Effector memory CD8-positive, alpha-beta T cell (primary cell): ENCODE data around the gene UHRF1.

Experiments
- ATAC-seq: fragments of 150-1000 bp; cut with Tn5 transposase; replicated peaks from 2 replicates; pipeline ENCODE4 v1.10.0; 2021; ENCODE audit warnings: mild to moderate bottlenecking, moderate library complexity
- DNase-seq, 3 experiments: peaks; one replicate each; pipeline ENCODE4 v3.0.0; 2021
- H3K27ac Mint-ChIP-seq, 2 donors: one replicate each; pipeline ENCODE4 v1.8.0; 2022; ENCODE audit warnings: mild to moderate bottlenecking in 2 of 2, mixed read lengths in 2 of 2, moderate library complexity in 2 of 2
- H3K27me3 Mint-ChIP-seq, 2 donors: one replicate each; pipeline ENCODE4 v1.8.0; 2022; ENCODE audit warnings: mixed read lengths in 2 of 2
- H3K36me3 Mint-ChIP-seq: one replicate; pipeline ENCODE4 v1.8.0; 2022; ENCODE audit warnings: mild to moderate bottlenecking, moderate library complexity, mixed read lengths; ENCODE audit not compliant: insufficient read depth
- H3K4me1 Mint-ChIP-seq, 2 donors: one replicate each; pipeline ENCODE4 v1.8.0; 2022; ENCODE audit warnings: low read depth in 2 of 2, mixed read lengths in 2 of 2
- H3K4me3 Mint-ChIP-seq, 2 donors: one replicate each; pipeline ENCODE4 v1.8.0; 2022; ENCODE audit warnings: mild to moderate bottlenecking in 2 of 2, mixed read lengths in 2 of 2, moderate library complexity in 2 of 2
- H3K9me3 Mint-ChIP-seq, 2 donors: one replicate each; pipeline ENCODE4 v1.8.0; 2022; ENCODE audit warnings: mixed read lengths in 2 of 2

UHRF1 gene

GRCh38 chr19:4965061-4965460 is 55.8 kb downstream of the UHRF1 start:
- no peaks in the 10 kb centered on the region for H3K27me3 Mint-ChIP-seq
- H3K4me3 Mint-ChIP-seq: no peak overlapping the region
- peaks cover 14% of the 10 kb centered on the region for H3K36me3 Mint-ChIP-seq
- H3K27ac Mint-ChIP-seq: no peak overlapping the region
- no peaks in the 10 kb centered on the region for H3K9me3 Mint-ChIP-seq
- ATAC-seq (no peak), DNase-seq (no peak)
- peaks cover 8 to 9% of the 10 kb centered on the region in 2 donors for H3K4me1 Mint-ChIP-seq

DNA sequence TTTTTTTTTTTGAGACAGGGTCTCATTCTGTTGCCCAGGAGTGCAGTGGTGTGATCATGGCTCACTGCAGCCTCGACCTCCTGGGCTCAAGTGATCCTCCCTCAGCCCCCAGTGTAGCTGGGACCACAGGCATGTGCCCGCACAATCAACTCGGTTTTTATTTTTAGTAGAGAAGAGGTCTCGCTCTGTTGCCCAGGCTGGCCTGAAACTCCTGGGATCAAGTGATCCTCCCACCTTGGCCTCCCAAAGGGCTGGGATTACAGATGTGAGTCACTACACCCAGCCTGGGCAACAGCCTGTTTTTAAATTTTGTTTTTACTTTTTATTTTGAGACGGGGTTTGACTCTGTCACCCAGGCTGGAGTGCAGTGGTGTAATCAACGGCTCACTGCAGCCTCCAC is 57.3 kb downstream of the UHRF1 start:
- ATAC-seq (no peak), DNase-seq (no peak)
- no peak overlapping the region for H3K4me3 Mint-ChIP-seq
- H3K27me3 Mint-ChIP-seq: no peaks in the 10 kb centered on the region
- H3K9me3 Mint-ChIP-seq: no peaks in the 10 kb centered on the region
- H3K36me3 Mint-ChIP-seq: peaks cover 22% of the 10 kb centered on the region
- H3K4me1 Mint-ChIP-seq: peaks cover 24% of the 10 kb centered on the region in 2 donors
- peak overlapping the region in 1 of 2 donors; percentile 33 for H3K27ac Mint-ChIP-seq

DNA sequence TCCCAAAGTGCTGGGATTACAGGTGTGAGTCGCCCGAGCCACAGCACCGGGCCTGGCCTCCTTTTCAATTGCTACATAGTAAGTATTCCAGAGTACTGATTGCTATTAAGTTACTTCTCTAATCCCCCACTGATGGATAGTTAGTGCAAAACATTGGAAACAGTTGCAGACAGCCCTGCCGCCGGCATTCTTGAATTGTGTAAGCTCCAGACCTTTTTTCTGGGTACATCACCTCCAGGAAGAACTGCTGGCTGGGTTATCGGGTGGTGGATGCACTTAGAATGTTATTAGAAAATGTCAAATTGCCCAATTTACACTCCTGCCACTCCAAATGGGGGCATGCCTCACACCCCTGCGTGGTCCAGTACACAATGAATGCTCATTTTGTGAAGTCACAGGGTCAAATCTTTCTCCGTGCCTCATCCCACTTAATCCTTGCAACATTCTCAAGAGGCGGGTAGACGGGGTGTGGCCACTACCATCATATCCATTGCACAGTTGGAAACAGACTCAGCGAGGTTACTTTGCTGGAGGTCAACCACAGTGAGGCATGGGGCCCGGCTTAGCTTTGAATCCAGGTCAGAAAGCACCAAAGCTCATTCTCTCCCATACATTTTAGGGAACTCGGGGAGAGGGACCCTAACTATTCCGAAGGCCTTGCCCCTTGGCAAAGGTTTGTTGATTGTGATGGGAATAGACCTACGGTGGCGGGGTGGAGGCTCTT is 58.6 kb downstream of the UHRF1 start:
- Mint-ChIP-seq H3K27ac (peak overlapping the region; percentile 86 to 88), H3K36me3 (peaks cover 26% of the 10 kb centered on the region), H3K4me3 (peak overlapping the region; percentile 79 to 80), H3K9me3 (no peaks in the 10 kb centered on the region), H3K4me1 (peaks cover 26 to 34% of the 10 kb centered on the region in 2 donors), H3K27me3 (no peaks in the 10 kb centered on the region)
- DNase-seq: no peak
- ATAC-seq: no peak

DNA sequence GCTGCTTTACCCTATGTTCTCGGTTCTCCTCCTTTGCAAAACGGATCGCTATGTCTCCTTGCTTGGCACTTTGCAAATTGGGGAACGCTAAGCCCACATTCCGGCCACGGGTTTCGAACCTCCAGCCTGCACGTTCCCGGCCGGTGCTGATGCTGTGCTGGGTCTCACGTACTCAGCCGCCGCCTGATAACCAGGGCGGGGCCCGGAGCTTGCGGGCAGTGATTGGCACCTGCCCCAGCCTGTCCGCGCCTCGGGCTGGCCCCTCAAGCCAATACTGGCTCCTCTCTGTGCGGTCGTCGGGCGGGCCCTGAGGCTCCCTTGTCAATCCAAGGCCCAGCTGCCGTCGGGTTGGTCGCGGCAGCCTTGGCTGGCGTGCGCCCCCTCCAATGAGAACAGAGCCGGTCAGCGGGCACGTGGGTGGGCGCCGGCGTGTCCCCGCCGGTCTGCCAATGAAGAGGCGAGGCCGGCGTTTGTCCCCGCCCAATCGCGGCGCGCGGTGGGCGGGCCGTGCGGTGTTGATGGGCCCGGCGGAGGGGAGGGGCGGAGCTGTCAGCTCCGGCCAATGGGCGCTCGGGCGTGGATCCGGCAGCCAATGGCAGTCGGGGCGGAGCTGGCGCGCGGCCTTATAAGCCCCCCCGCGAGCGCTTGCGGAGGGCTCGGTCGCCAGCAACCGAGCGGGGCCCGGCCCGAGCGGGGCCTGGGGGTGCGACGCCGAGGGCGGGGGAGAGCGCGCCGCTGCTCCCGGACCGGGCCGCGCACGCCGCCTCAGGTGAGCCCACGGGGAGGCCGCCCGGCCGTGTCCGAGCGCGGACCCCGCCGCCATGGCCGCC is 59.4 kb downstream of the UHRF1 start, which contains the start of gene KDM4B:
TSS of gene KDM4B (plus strand) at position 652 of the 830 bp plus-strand sequence. CDS start 63,778 bp downstream, outside the sequence.
- no peaks in the 10 kb centered on the region for H3K27me3 Mint-ChIP-seq
- peaks cover 26% of the 10 kb centered on the region for H3K36me3 Mint-ChIP-seq
- ATAC-seq (peak; percentile 90), DNase-seq (peak; percentile 97 to 99 (median 97))
- peaks cover 26 to 35% of the 10 kb centered on the region in 2 donors for H3K4me1 Mint-ChIP-seq
- peak within 1 kb of the TSS; percentile 89 to 91 for H3K4me3 Mint-ChIP-seq
- H3K9me3 Mint-ChIP-seq: no peaks in the 10 kb centered on the region
- H3K27ac Mint-ChIP-seq: peak within 1 kb of the TSS; percentile 88 to 92

- peak overlapping the region; percentile 86 to 92 for H3K27ac Mint-ChIP-seq
- H3K27me3 Mint-ChIP-seq: no peaks in the 10 kb centered on the region
- DNase-seq (no peak), ATAC-seq (no peak)
- H3K4me1 Mint-ChIP-seq: peaks cover 26 to 35% of the 10 kb centered on the region in 2 donors
- H3K4me3 Mint-ChIP-seq: peak overlapping the region; percentile 89 to 91
- H3K36me3 Mint-ChIP-seq: peaks cover 26% of the 10 kb centered on the region
- H3K9me3 Mint-ChIP-seq: no peaks in the 10 kb centered on the region
Measured at GRCh38 chr19:4969292-4969771, 60.0 kb downstream of the UHRF1 start.

DNA sequence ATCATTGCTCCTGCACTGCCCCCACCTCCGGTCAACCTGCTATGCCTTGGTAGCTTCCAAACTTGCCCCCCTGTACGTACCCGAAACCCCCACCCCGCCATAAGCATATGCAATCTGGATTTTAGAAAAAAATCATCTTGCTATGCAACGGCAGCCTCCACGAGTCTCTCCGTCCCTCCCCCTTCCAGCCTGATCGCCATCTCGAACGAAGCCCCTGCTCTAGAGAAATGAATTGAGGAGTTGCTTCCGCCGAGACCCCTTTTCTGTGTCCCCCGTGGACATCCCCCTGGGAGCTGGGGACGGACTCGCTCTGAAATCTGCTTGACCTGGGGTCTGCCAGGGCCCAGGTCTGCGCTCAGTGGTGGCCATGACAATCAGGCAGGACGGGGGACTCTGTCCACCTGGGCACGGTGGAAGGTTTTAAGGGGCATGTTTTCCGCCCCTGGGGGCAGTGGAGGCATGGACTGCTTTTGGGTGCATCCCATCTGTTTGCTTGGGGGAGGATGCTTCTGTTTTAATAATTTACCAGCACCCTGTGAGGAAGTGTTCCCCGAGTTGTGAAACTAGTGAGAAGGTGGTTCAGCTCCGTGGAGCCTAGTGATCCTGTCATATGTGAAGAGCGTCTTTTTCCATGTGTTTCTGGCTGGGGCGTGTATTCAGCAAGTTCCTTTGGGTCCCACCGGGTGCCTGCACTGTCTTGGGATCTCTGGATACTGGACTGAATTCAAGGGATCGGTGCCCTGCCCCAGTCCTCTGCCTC is 60.7 kb downstream of the UHRF1 start:
- ATAC-seq: no peak
- Mint-ChIP-seq H3K27ac (peak overlapping the region; percentile 86 to 92), H3K4me1 (peaks cover 30 to 35% of the 10 kb centered on the region in 2 donors)

DNA sequence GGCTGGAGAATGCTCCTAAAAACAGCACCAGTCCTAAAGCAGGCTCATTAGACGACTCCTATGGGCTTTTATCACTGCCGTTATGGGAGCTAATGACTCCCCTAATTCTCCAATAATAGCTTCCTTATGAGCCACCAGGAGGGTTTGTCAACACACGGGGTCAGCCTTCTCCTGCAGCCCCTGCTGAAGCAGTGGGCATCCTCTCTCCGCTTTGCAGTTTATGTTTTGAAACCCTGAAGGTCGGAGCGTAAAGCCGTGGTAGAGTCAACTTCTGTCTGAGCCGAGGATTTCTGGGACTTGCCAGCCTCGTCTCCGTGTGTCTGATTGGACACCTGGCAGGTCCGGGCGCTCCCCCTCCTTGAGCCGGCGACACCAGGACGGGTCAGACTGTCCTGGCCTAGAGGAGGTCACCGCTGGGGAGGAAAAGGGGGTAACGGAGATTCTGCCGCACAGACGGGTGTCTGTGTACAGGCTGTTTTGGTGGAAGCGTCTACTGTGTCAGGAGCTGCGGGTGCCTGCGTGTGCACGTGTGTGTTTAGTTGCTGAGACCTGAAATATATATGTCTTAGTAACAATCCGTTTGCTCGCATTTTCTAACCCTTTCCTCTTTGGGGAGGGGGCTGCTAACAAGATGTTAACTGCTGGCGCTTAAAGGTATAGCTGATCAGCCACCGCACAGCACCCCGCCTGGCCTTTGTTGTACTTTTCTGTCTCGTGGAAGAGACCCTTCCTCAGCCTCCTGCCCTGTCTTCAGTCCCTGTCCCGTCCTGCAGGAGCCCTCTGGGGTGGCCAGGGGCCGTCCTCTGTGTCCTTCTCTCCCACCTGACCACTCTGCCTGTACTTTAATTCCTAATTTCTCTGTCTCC is 61.5 kb downstream of the UHRF1 start:
- peak overlapping the region; percentile 86 to 92 for H3K27ac Mint-ChIP-seq
- no peaks in the 10 kb centered on the region for H3K27me3 Mint-ChIP-seq
- no peaks in the 10 kb centered on the region for H3K9me3 Mint-ChIP-seq
- peaks cover 33 to 40% of the 10 kb centered on the region in 2 donors for H3K4me1 Mint-ChIP-seq
- DNase-seq (no peak), ATAC-seq (no peak)
- peaks cover 30% of the 10 kb centered on the region for H3K36me3 Mint-ChIP-seq
- H3K4me3 Mint-ChIP-seq: peak overlapping the region; percentile 89 to 91

More for the DNA sequence above, 60.7 kb downstream of the UHRF1 start:
- Mint-ChIP-seq H3K4me3 (peak overlapping the region; percentile 89 to 91), H3K9me3 (no peaks in the 10 kb centered on the region), H3K36me3 (peaks cover 26% of the 10 kb centered on the region), H3K27me3 (no peaks in the 10 kb centered on the region)
- DNase-seq: no peak

DNA sequence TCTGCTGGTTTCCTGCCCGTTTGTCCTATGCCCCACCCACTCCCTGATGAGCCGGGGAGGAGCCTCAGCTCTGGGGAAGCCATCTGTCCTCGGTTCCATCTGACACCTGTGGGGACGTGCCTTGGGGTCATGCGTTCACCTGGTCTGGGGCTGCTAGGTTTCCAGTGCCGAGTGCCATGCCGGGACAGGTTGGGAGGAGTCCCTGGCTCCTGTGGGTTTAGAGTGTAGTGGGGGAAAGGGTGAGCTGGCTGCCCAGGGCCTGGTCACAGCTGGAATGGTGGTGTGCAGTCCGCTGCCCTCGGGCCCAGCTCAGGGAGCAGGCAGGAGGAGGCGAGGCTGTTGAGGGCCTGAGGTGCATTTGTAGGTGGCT is 62.1 kb downstream of the UHRF1 start:
- Mint-ChIP-seq H3K27ac (peak overlapping the region; percentile 86 to 92), H3K27me3 (no peaks in the 10 kb centered on the region), H3K36me3 (peaks cover 30% of the 10 kb centered on the region), H3K4me1 (peaks cover 33 to 40% of the 10 kb centered on the region in 2 donors), H3K9me3 (no peaks in the 10 kb centered on the region), H3K4me3 (peak overlapping the region; percentile 89 to 91)
- ATAC-seq (no peak), DNase-seq (no peak)

- DNase-seq (no peak), ATAC-seq (no peak)
- H3K27ac Mint-ChIP-seq: peak overlapping the region; percentile 86 to 92
- H3K4me3 Mint-ChIP-seq: peak overlapping the region in 1 of 2 donors; percentile 91
- no peaks in the 10 kb centered on the region for H3K9me3 Mint-ChIP-seq
- H3K36me3 Mint-ChIP-seq: peaks cover 33% of the 10 kb centered on the region
- H3K27me3 Mint-ChIP-seq: no peaks in the 10 kb centered on the region
- peaks cover 34 to 42% of the 10 kb centered on the region in 2 donors for H3K4me1 Mint-ChIP-seq
Measured at GRCh38 chr19:4971816-4972495, 62.7 kb downstream of the UHRF1 start.

DNA sequence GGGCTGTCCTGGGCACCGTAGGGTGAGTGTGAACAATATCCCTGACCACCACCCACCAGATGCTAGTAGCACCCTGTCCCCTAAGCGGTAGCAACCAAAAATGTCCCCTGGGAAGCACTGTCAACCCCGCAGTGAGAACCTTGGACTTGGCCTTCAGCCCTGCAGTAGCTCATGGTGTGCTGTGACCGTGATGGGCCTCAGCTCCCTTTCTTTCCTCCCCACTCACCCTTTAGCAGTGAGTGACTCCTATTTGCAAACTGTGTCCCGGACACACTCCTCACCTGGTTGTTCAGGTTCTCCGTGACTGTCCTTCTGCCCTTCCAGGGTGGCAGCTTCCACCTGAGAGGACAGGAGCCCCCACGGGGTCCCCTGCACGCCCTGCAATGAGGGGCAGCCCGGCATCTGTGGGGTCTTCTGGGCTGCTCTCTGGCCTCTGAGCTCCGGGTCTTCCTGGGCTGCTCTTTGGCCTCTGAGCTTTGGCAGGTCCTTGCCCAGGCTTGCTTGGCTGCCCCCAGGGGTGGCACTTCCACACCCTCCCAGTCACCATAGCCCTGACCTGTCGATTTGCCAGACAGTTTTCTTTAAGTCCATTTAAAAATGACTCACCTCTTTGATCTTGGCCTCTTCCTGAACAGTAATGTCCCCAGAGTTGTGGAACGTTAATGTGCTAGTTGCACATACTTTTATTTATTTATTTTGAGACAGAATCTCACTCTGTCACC is 63.4 kb downstream of the UHRF1 start:
- no peak for DNase-seq
- H3K27ac Mint-ChIP-seq: peak overlapping the region in 1 of 2 donors; percentile 38
- no peak for ATAC-seq
- peak overlapping the region in 1 of 2 donors; percentile 43 for H3K4me3 Mint-ChIP-seq
- no peaks in the 10 kb centered on the region for H3K9me3 Mint-ChIP-seq
- H3K27me3 Mint-ChIP-seq: no peaks in the 10 kb centered on the region
- peaks cover 33% of the 10 kb centered on the region for H3K36me3 Mint-ChIP-seq
- peaks cover 36 to 43% of the 10 kb centered on the region in 2 donors for H3K4me1 Mint-ChIP-seq

DNA sequence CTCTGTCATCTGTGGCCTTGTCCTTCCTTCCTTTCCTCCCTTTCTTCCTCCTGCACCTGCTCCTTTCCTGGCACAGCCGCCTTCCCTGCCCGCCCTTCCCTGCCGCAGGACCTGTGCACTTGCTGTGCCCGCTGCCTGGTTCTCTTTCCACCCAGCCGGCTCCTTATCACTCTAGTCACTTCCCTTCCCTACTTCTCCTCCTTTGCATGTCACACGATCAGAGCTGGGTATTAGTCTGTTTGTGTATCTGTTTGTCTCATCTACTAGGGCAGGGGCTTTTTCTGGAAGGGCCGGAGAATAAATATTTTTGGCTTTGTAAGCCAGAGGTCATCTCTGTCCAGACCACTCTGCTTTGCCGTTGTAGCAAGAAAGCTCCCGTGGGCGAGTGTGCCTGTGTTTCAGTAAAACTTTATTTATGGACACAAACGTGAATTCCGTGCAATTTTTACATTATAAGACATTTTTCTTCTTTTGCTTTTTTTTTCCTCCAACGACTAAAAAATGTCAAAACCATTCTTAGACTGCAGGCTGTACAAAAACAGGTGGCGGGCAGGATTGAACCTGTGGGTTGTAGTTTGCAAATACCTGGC is 65.7 kb downstream of the UHRF1 start:
- DNase-seq (no peak), ATAC-seq (no peak)
- Mint-ChIP-seq H3K9me3 (no peaks in the 10 kb centered on the region), H3K36me3 (peaks cover 22% of the 10 kb centered on the region), H3K4me1 (peaks cover 32 to 40% of the 10 kb centered on the region in 2 donors), H3K27me3 (no peaks in the 10 kb centered on the region), H3K27ac (peak overlapping the region in 1 of 2 donors; percentile 51), H3K4me3 (no peak overlapping the region)
